C4-2B (cell line): ENCODE results near the gene MOB1B.

Experiments
- H3K27ac ChIP-seq: fragments of 450-650 bp; 2 replicates; pipeline ENCODE4 v1.5.1; 2017
- CTCF ChIP-seq: fragments of 450-650 bp; conservative IDR thresholded peaks from 2 replicates; pipeline ENCODE4 v1.5.1; 2017; ENCODE audit warnings: mild to moderate bottlenecking
- ZFX ChIP-seq: fragments of 450-650 bp; IDR thresholded peaks from 2 replicates; pipeline ENCODE4 v1.6.1; 2017

The MOB1B gene

GRCh38 chr4:70958681-70959080 is 56.5 kb downstream of the MOB1B start:
- TF ChIP-seq ZFX (no peak), CTCF (no peak)

GRCh38 chr4:70969076-70969475 is 66.9 kb downstream of the MOB1B start:
- H3K27ac ChIP-seq, result no peak overlapping the region
- TF ChIP-seq ZFX (no peak), CTCF (no peak)

More at GRCh38 chr4:70958681-70959080, 56.5 kb downstream of the MOB1B start:
- no peak overlapping the region for H3K27ac ChIP-seq

- TF ChIP-seq ZFX (no peak), CTCF (no peak)
- no peak overlapping the region for H3K27ac ChIP-seq
These were observed 74.1 kb downstream of the MOB1B start for GRCh38 chr4:70976252-70976651.

GRCh38 chr4:70979445-70980008 is 77.4 kb downstream of the MOB1B start:
- no peak overlapping the region for H3K27ac ChIP-seq
- TF ChIP-seq ZFX, result no peak

GRCh38 chr4:70980196-70980595 is 78.0 kb downstream of the MOB1B start:
- no peak overlapping the region for H3K27ac ChIP-seq

GRCh38 chr4:70984106-70984505 is 81.9 kb downstream of the MOB1B start:
- H3K27ac ChIP-seq, result no peak overlapping the region
- TF ChIP-seq CTCF, result no peak
- TF ChIP-seq ZFX, result no peak

More at GRCh38 chr4:70980196-70980595, 78.0 kb downstream of the MOB1B start:
- TF ChIP-seq CTCF, result no peak
- TF ChIP-seq ZFX, result no peak

GRCh38 chr4:70984589-70984988 is 82.4 kb downstream of the MOB1B start:
- no peak overlapping the region for H3K27ac ChIP-seq
- TF ChIP-seq CTCF, result 0 out of 2 replicates have a peak, but pooled peaks have one; percentile 7
- TF ChIP-seq ZFX, result no peak

GRCh38 chr4:70991596-70991995 is 89.4 kb downstream of the MOB1B start:
- TF ChIP-seq ZFX (no peak), CTCF (no peak)
- H3K27ac ChIP-seq, result no peak overlapping the region
